HEK293T (cell line): Measurements from ENCODE around the gene NUDT22.

ENCODE experiments used
- CTCF ChIA-PET: fragments of 350-600 bp; formaldehyde crosslinking; extraction: SDS; loops from one replicate; lab custom pipeline; 2021; ENCODE audit warnings: antibody characterized with exemption, inconsistent platforms; lab: Yijun Ruan, JAX
- POLR2A ChIA-PET: fragments of 350-600 bp; formaldehyde crosslinking; extraction: SDS; loops from one replicate; lab custom pipeline; 2020; ENCODE audit warnings: antibody characterized with exemption, inconsistent platforms; lab: Yijun Ruan, JAX
- DNase-seq: peaks from one replicate; pipeline ENCODE4 v3.0.0; 2012; ENCODE audit warnings: mixed read lengths; ENCODE audit errors: extremely low spot score
- ARNT ChIP-seq: fragments of 450-650 bp; IDR thresholded peaks from 2 replicates; pipeline ENCODE4 v1.6.1; 2017; ENCODE audit warnings: mild to moderate bottlenecking
- BHLHE40 ChIP-seq: fragments of 450-650 bp; IDR thresholded peaks from 2 replicates; pipeline ENCODE4 v1.6.1; 2016; ENCODE audit warnings: mild to moderate bottlenecking, moderate library complexity, borderline replicate concordance
- CTBP1 ChIP-seq: fragments of 450-650 bp; IDR thresholded peaks from 2 replicates; pipeline ENCODE4 v1.6.1; 2016; ENCODE audit warnings: borderline replicate concordance
- ELF4 ChIP-seq: fragments of 450-650 bp; IDR thresholded peaks from 2 replicates; pipeline ENCODE4 v1.6.1; 2017; ENCODE audit warnings: antibody characterized with exemption
- FOXA1 ChIP-seq: fragments of 450-650 bp; IDR thresholded peaks from 2 replicates; pipeline ENCODE4 v1.6.1; 2016; ENCODE audit warnings: mild to moderate bottlenecking
- FOXK2 ChIP-seq: fragments of 450-650 bp; IDR thresholded peaks from 2 replicates; pipeline ENCODE4 v1.6.1; 2016; ENCODE audit warnings: mild to moderate bottlenecking
- FOXM1 ChIP-seq: fragments of 450-650 bp; IDR thresholded peaks from 2 replicates; pipeline ENCODE4 v1.6.1; 2017; ENCODE audit warnings: mild to moderate bottlenecking, borderline replicate concordance
- HDGF ChIP-seq: fragments of 450-650 bp; IDR thresholded peaks from 2 replicates; pipeline ENCODE4 v1.6.1; 2017; ENCODE audit warnings: antibody characterized with exemption, borderline replicate concordance
- L3MBTL2 ChIP-seq: fragments of 450-650 bp; conservative IDR thresholded peaks from 2 replicates; pipeline ENCODE4 v1.6.1; 2016; ENCODE audit warnings: mild to moderate bottlenecking
- LEF1 ChIP-seq: fragments of 450-650 bp; IDR thresholded peaks from 2 replicates; pipeline ENCODE4 v1.6.1; 2017; ENCODE audit warnings: mild to moderate bottlenecking, borderline replicate concordance
- NFRKB ChIP-seq: fragments of 450-650 bp; IDR thresholded peaks from 2 replicates; pipeline ENCODE4 v1.6.1; 2016; ENCODE audit warnings: mild to moderate bottlenecking, moderate library complexity
- SP1 ChIP-seq: fragments of 450-650 bp; IDR thresholded peaks from 2 replicates; pipeline ENCODE4 v1.6.1; 2017
- SUZ12 ChIP-seq: fragments of 450-650 bp; IDR thresholded peaks from 2 replicates; pipeline ENCODE4 v1.6.1; 2016; ENCODE audit warnings: mild to moderate bottlenecking
- TARDBP ChIP-seq: fragments of 450-650 bp; IDR thresholded peaks from 2 replicates; pipeline ENCODE4 v1.6.1; 2016
- ZNF384 ChIP-seq: fragments of 450-650 bp; IDR thresholded peaks from 2 replicates; pipeline ENCODE4 v1.6.1; 2016
- TF ChIP-seq, protein P1 (sequence below): fragments of 450-650 bp; IDR thresholded peaks from 2 replicates; pipeline ENCODE4 v1.6.1; 2016

NUDT22 gene

DNA sequence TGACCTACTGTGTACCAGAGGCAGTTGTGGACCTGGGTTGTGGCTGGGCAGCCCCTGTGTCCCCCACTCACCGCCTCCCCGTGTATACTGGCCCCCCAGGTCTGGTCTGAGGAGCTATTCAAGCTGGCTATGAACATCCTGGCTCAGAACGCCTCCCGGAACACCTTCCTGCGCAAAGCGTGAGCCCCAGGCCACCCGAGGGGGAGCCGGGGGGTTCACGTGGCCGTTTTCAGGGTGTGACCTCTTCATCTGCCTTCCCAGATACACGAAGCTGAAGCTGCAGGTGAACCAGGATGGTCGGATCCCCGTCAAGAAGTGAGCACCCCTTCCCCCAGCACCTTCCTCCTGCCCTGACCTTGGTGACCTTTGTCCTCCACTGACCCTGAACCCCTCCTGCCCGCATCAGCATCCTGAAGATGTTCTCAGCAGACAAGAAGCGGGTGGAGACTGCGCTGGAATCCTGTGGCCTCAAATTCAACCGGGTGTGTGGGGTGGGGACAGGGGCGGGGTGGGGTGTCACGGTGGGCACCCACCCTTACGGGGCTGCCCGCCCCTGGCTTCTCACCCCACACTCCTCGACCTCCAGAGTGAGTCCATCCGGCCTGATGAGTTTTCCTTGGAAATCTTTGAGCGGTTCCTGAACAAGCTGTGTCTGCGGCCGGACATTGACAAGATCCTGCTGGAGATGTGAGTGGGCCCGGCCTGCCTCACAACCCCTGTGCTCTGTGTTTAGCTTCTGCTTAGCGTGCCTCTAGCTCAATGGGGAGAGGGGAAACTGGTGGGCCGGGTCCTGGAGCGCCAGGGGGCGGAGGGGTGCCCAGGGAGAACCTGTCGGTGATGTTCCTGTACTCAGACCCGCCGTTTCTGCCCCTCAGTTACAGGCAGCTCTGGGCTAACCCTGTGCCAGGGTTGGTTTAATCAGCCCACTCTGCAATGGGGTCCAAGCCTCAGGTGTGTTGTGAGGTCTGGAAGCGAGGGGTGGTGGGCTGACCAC, 29.4 kb downstream of the NUDT22 start:
- DNase-seq, result no peak
- POLR2A ChIA-PET, result interaction anchor here (0.8 to 4.1 kb wide), 5 partner anchors 9 to 62 kb away, joined by 3 to 18 read pairs (median 4); partner anchors contain the start of genes FKBP2, PPP1R14B, PRDX5 and TRMT112
- TF ChIP-seq BHLHE40, result no peak
- TF ChIP-seq SUZ12, result no peak
- no peak for TF ChIP-seq ELF4
- no peak for TF ChIP-seq LEF1
- CTCF ChIA-PET, result no interaction called here

DNA sequence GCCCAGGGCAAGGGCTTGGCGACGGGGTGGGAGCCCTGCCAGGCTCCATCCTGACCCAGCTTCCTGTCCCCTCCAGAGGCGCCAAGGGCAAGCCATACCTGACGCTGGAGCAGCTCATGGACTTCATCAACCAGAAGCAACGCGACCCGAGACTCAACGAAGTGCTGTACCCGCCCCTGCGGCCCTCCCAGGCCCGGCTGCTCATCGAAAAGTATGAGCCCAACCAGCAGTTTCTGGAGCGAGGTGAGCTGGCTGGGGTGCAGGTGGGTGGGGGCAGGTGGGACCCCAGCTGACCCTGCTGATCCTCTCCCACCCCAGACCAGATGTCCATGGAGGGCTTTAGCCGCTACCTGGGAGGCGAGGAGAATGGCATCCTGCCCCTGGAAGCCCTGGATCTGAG, 30.2 kb downstream of the NUDT22 start:
- TF ChIP-seq SP1 (no peak), L3MBTL2 (no peak), FOXA1 (no peak), TARDBP (no peak), HDGF (no peak), ELF4 (no peak), LEF1 (no peak), ARNT (no peak)
- TF ChIP-seq, protein P1, sequence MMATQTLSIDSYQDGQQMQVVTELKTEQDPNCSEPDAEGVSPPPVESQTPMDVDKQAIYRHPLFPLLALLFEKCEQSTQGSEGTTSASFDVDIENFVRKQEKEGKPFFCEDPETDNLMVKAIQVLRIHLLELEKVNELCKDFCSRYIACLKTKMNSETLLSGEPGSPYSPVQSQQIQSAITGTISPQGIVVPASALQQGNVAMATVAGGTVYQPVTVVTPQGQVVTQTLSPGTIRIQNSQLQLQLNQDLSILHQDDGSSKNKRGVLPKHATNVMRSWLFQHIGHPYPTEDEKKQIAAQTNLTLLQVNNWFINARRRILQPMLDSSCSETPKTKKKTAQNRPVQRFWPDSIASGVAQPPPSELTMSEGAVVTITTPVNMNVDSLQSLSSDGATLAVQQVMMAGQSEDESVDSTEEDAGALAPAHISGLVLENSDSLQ, result no peak
- POLR2A ChIA-PET, result interaction anchor here (0.9 to 4.1 kb wide), 3 partner anchors 10 to 61 kb away, joined by 3 to 18 read pairs (median 6); partner anchors contain the start of genes FKBP2, PPP1R14B, PRDX5 and TRMT112
- CTCF ChIA-PET, result no interaction called here
- DNase-seq, result no peak

DNA sequence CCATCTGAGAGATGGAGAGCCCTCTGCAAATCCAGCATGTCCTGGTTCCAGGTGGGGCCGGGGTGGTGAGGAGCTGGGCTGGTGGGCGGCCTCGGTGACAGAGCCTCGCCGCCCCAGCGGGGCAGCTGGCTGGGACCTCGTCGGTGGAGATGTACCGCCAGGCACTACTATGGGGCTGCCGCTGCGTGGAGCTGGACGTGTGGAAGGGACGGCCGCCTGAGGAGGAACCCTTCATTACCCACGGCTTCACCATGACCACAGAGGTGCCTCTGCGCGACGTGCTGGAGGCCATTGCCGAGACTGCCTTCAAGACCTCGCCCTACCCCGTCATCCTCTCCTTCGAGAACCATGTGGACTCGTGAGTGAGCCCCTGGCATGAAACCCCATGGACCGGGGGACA, 32.3 kb downstream of the NUDT22 start:
- no peak for DNase-seq
- TF ChIP-seq LEF1 (no peak), FOXM1 (no peak), FOXA1 (no peak), TARDBP (no peak), CTBP1 (no peak), HDGF (no peak), NFRKB (no peak), SUZ12 (no peak), ZNF384 (no peak), L3MBTL2 (no peak), BHLHE40 (no peak), ARNT (no peak), SP1 (no peak), ELF4 (no peak), FOXK2 (no peak)
- TF ChIP-seq, protein P1, result no peak
- POLR2A ChIA-PET, result interaction anchor here (0.9 to 4.1 kb wide), 2 partner anchors 11 to 12 kb away, joined by 3 to 18 read pairs; partner anchors contain the start of gene PPP1R14B
- CTCF ChIA-PET, result no interaction called here

DNA sequence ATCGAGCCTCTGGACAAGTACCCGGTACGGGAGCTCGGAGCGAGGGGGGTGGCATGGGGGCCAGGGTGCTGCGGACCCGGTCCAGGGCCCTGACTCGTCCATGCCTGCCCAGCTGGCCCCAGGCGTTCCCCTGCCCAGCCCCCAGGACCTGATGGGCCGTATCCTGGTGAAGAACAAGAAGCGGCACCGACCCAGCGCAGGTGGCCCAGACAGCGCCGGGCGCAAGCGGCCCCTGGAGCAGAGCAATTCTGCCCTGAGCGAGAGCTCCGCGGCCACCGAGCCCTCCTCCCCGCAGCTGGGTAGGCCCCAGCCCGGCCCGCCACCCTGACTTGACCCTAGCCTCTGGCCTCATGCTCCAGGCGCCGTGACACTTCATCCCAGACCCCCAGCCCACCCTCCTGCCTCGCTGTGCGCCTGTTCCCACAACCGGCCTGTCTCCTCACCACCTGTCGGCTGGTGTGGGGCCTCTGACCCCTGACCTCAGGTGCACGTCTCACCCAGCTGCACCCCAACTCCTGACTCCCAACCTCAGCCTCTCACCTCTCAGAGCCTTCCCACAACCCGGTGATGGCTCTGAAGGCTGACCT, 33.0 kb downstream of the NUDT22 start:
- TF ChIP-seq FOXM1, result no peak
- TF ChIP-seq L3MBTL2, result no peak
- no peak for TF ChIP-seq SUZ12
- TF ChIP-seq ZNF384, result no peak
- TF ChIP-seq SP1, result no peak
- TF ChIP-seq HDGF, result no peak
- TF ChIP-seq CTBP1, result no peak
- DNase-seq, result no peak
- ChIA-PET CTCF (no interaction called here), POLR2A (interaction anchor here (4.1 kb wide), 1 partner anchor 12 kb away, joined by 18 read pairs; the partner anchor contains the start of gene PPP1R14B)

DNA sequence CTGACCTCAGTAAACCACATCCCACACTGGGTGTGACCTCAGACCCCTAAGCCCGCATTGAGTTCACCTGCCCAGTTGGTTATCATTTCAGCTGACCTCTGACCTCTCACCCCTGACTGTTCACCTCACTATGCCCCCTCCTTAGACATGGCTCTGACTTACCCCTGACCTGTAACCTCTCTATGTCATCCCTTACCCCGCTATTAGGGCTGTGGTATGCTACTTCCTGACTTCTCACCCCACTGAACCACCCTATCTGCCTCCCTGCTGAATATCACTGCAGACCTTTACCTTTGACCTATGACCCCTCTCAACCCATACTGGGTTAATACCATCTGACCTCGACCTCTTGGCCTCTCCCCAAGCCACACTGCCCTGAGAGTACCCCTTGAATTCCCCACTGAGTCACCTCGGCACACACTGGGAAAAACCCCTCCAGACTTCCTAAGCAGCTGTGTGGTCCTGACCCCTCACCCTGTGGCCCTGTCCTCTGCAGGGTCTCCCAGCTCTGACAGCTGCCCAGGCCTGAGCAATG, 33.5 kb downstream of the NUDT22 start:
- POLR2A ChIA-PET, result interaction anchor here (4.1 kb wide), 1 partner anchor 13 kb away, joined by 18 read pairs; the partner anchor contains the start of gene PPP1R14B
- no peak for DNase-seq
- TF ChIP-seq ZNF384, result no peak
- TF ChIP-seq ELF4, result no peak
- TF ChIP-seq L3MBTL2, result no peak
- no peak for TF ChIP-seq BHLHE40
- TF ChIP-seq LEF1, result no peak
- TF ChIP-seq FOXK2, result no peak
- TF ChIP-seq FOXA1, result no peak
- TF ChIP-seq, protein P1, result no peak
- no peak for TF ChIP-seq ARNT
- TF ChIP-seq NFRKB, result no peak
- TF ChIP-seq CTBP1, result no peak
- TF ChIP-seq FOXM1, result no peak
- no peak for TF ChIP-seq SUZ12
- no peak for TF ChIP-seq HDGF
- no peak for TF ChIP-seq SP1
- TF ChIP-seq TARDBP, result no peak
- CTCF ChIA-PET, result no interaction called here
